ENCODE data around the gene CDH8. TPM values are rescaled to one million over a fixed set of nuclear protein-coding genes. Genes with fewer than 3 reads are reported as not detected.
"Not testable (repeated sequence)": the region's sequence is repeated elsewhere in the genome, so short reads cannot be mapped to it uniquely, and the experiment has no call there.

Gene CDH8
- total RNA-seq, 2 experiments from 2014 or later = not detected

DNA sequence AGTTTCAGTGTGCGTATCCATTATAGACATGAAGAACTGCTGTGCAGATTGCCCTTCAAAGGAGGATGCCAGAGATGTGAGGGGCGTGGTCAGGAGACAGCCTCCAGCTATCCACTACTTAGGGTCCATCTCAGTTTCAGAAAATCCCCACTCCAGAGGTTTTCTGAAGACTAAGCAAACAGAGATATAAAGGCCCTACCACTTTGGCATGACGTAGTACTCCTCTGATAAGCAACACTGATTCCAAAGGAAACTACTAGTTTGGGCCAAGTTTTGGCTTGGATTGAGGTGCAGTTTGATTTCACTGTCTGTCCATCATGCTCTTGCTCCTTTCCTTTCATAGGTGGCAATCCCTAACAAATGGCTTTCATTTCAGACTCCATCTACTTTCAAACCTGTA, 228.7 kb downstream of the CDH8 start:
- Histone ChIP-seq H3K9me3 (ENCODE audit: low read length) (no peaks in the 10 kb centered on the region), H3K4me1 (ENCODE audit: insufficient read depth, low read length, poor library complexity, severe bottlenecking) (no peaks in the 10 kb centered on the region), H2AFZ (ENCODE audit: low read length) (no peak overlapping the region), H3K79me2 (ENCODE audit: insufficient read depth, low read depth, low read length) (no peaks in the 10 kb centered on the region), H3K27ac (ENCODE audit: low read depth, low read length, poor library complexity, severe bottlenecking) (no peak overlapping the region), H3K9me2 (ENCODE audit: insufficient read depth, low read length) (no peaks in the 10 kb centered on the region), H3K4me2 (ENCODE audit: low read length) (no peak overlapping the region), H3K36me3 (ENCODE audit: insufficient read depth, low read length) (no peaks in the 10 kb centered on the region), H3K4me3 (ENCODE audit: low read depth, low read length, poor library complexity, severe bottlenecking) (no peak overlapping the region), H4K20me1 (ENCODE audit: insufficient read depth, low read length) (no peaks in the 10 kb centered on the region)
- no peak for TF ChIP-seq CTCF (conservative IDR thresholded peaks at IDR 0.05; ENCODE audit: low read length)
- no peak for TF ChIP-seq EZH2phosphoT487 (IDR thresholded peaks at IDR 0.05; ENCODE audit: borderline replicate concordance, low read depth, low read length)
- CTCF ChIA-PET (ENCODE audit: unreplicated experiment) = no interaction called here
- intact Hi-C loops (cut with micrococcal nuclease; ENCODE audit: unreplicated experiment) = no loop called here
- DNase-seq (ENCODE audit: low spot score) = no peak
- no TSS peak for BruUV-seq (replicated peaks)
- POLR2A ChIA-PET = no interaction called here

DNA sequence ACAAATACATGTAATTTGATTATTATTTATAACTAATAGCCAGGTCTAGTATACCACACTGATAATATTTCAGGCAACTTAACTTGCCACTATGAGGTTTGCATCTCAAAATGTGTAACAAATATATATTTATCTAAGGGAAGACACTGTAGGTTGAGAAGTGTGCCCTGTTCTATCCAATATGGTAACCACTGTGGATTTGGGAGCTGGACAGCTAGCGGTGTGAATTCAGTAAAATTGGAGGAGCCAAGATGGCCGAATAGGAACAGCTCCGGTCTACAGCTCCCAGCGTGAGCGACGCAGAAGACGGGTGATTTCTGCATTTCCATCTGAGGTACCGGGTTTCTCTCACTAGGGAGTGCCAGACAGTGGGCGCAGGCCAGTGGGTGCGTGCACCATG, 235.0 kb downstream of the CDH8 start:
- DNase-seq (ENCODE audit: low spot score); H3K79me2 ChIP-seq (ENCODE audit: insufficient read depth, low read depth, low read length); H3K36me3 ChIP-seq (ENCODE audit: insufficient read depth, low read length); BruUV-seq (replicated peaks); H3K4me1 ChIP-seq (ENCODE audit: insufficient read depth, low read length, poor library complexity, severe bottlenecking); intact Hi-C loops (cut with micrococcal nuclease; ENCODE audit: unreplicated experiment); H2AFZ ChIP-seq (ENCODE audit: low read length); H4K20me1 ChIP-seq (ENCODE audit: insufficient read depth, low read length); H3K4me3 ChIP-seq (ENCODE audit: low read depth, low read length, poor library complexity, severe bottlenecking); H3K9me2 ChIP-seq (ENCODE audit: insufficient read depth, low read length); H3K27ac ChIP-seq (ENCODE audit: low read depth, low read length, poor library complexity, severe bottlenecking); CTCF ChIA-PET (ENCODE audit: unreplicated experiment); H3K9me3 ChIP-seq (ENCODE audit: low read length); POLR2A ChIA-PET; H3K4me2 ChIP-seq (ENCODE audit: low read length): not testable (repeated sequence)

DNA sequence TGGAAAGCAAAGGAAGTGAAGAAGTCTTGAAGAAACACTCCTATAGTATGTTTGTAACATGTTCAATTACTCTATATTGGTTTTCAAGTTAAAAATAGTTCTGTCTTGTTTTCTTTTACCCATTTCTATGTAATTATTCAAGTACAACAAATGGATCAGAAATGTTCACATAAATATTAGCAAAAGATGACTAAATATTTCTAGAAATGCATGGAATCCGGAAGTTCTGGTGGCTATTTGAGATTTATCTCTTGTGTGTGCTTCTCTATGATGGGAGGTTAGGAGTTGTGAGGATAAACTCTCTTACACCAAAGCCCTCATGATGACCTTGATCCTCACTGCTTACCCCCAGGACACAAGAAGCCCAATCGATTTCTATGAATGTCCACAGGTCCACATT, 237.5 kb downstream of the CDH8 start:
- no peak for DNase-seq (ENCODE audit: low spot score)
- H3K27ac ChIP-seq (ENCODE audit: low read depth, low read length, poor library complexity, severe bottlenecking) = no peak overlapping the region
- no peaks in the 10 kb centered on the region for H3K9me3 ChIP-seq (ENCODE audit: low read length)
- H3K9me2 ChIP-seq (ENCODE audit: insufficient read depth, low read length) = no peaks in the 10 kb centered on the region
- ChIA-PET CTCF (ENCODE audit: unreplicated experiment) (no interaction called here), POLR2A (interaction anchor here (0.8 kb wide), 1 partner anchor 10 kb away, joined by 3 read pairs; no protein-coding TSS in a partner anchor)
- H2AFZ ChIP-seq (ENCODE audit: low read length) = no peak overlapping the region
- H3K4me3 ChIP-seq (ENCODE audit: low read depth, low read length, poor library complexity, severe bottlenecking) = no peak overlapping the region
- no peaks in the 10 kb centered on the region for H3K36me3 ChIP-seq (ENCODE audit: insufficient read depth, low read length)
- no TSS peak for BruUV-seq (replicated peaks)
- no peak for TF ChIP-seq CTCF (conservative IDR thresholded peaks at IDR 0.05; ENCODE audit: low read length)
- TF ChIP-seq EZH2phosphoT487 (IDR thresholded peaks at IDR 0.05; ENCODE audit: borderline replicate concordance, low read depth, low read length) = no peak
- no peaks in the 10 kb centered on the region for H3K79me2 ChIP-seq (ENCODE audit: insufficient read depth, low read depth, low read length)
- intact Hi-C loops (cut with micrococcal nuclease; ENCODE audit: unreplicated experiment) = no loop called here
- H3K4me1 ChIP-seq (ENCODE audit: insufficient read depth, low read length, poor library complexity, severe bottlenecking) = no peaks in the 10 kb centered on the region
- H4K20me1 ChIP-seq (ENCODE audit: insufficient read depth, low read length) = no peaks in the 10 kb centered on the region
- H3K4me2 ChIP-seq (ENCODE audit: low read length) = no peak overlapping the region
